Psoas muscle (tissue), 8 donors: ENCODE results near the gene CBLL2. TPM values are rescaled to one million over a fixed set of nuclear protein-coding genes. Genes with fewer than 3 reads are reported as not detected.

Experiments used
- ATAC-seq, 4 donors: fragments of 200-7000 bp; cut with Tn5 transposase; one replicate each; pipeline ENCODE4 v1.9.1; 2020; ENCODE audit warnings: moderate library complexity in 3 of 4, mild to moderate bottlenecking in 2 of 4
- DNase-seq, 2 donors: peaks; one replicate each; pipeline ENCODE4 v3.0.0-alpha.2; 2020
- H3K27ac ChIP-seq: fragments of 200-600 bp; one replicate; pipeline ENCODE4 v1.8.0; 2022
- H3K27me3 ChIP-seq, 3 donors: fragments of 200-600 bp in 1 of 3; one replicate each; pipeline versions ENCODE4 v1.6.1 to v1.8.0; 2013 to 2022; ENCODE audit warnings: low read length in 2 of 3, mild to moderate bottlenecking in 2 of 3, moderate library complexity in 1 of 3; ENCODE audit not compliant: insufficient read depth in 3 of 3
- H3K36me3 ChIP-seq, 2 donors: fragments of 200-600 bp in 1 of 2; one replicate each; pipeline versions ENCODE4 v1.6.1 to v1.8.0; 2013 to 2022; ENCODE audit warnings: low read depth in 1 of 2, mild to moderate bottlenecking in 1 of 2, moderate library complexity in 1 of 2; ENCODE audit not compliant: insufficient read depth in 1 of 2
- H3K4me1 ChIP-seq: fragments of 200-600 bp; one replicate; pipeline ENCODE4 v1.8.0; 2022
- H3K4me3 ChIP-seq: fragments of 200-600 bp; one replicate; pipeline ENCODE4 v1.8.0; 2022; ENCODE audit warnings: mild to moderate bottlenecking
- H3K9me3 ChIP-seq: fragments of 200-600 bp; one replicate; pipeline ENCODE4 v1.8.0; 2022
- CTCF ChIP-seq: fragments of 200-600 bp; IDR thresholded peaks from one replicate; pipeline ENCODE4 v1.8.0; 2022; ENCODE audit warnings: antibody characterized with exemption
- WGBS, 3 donors: extraction: QIAGEN DNeasy Blood & Tissue Kit; methylation state at CpG; one replicate each; pipeline versions ENCODE4 v1.1.6 to v1.1.7; 2013; 5-methylcytosine and 5-hydroxymethylcytosine counted together
- intact Hi-C, 2 donors: fragments of 100-400 bp; cut with DNase I; formaldehyde crosslinking; loops; one replicate each; pipeline versions ENCODE4 v1.11.0 to v1.14.2; 2022
- long read RNA-seq, 2 donors: library from polyadenylated mRNA; unstranded; transcript quantifications; one replicate each; pipeline ENCODE4 v2.0.0, GENCODE V29; 2021
- polyA plus RNA-seq, 3 donors: library from polyadenylated mRNA; stranded (reverse); fragments of 200-250 nt; gene quantifications; one replicate each; pipeline ENCODE4 v1.2.3, GENCODE V29; 2013
- total RNA-seq, 4 donors: library from RNA; stranded (reverse); fragmentation: NEBNext Ultra II Directional in 2 of 4; extraction: Animal tissue kit (Norgen Biotek cat#: 25700) in 2 of 4; gene quantifications; one replicate each; pipeline versions ENCODE4 v1.2.1 to v1.2.4, GENCODE V29; 2021 to 2023
- donor health status: healthy with polysubstance abuse.
- donor health status: DM: no; HTN: no; CAD: no; lungs with moderate emphysema.
- donor health status: Bipolar disorder and iron deficiency.
- donor health status: healthy.
- donor health status: DM: yes; HTN: yes; CAD: no.
- donor health status: DM: no; HTN: no; CAD: no.
- donor health status: DM: no; HTN: no; CAD: no.
- donor health status: DM: yes; HTN: yes; CAD: no.

CBLL2 gene
- not detected for total RNA-seq
- polyA plus RNA-seq = not detected
- long read RNA-seq, donor 1 = 0 reads
- long read RNA-seq, donor 2 = 0 reads

- H3K27me3 ChIP-seq = no peaks in the 10 kb centered on the region
- intact Hi-C loops = no loop called here
- WGBS, 3 donors = 85 to 90% (median 88%) methylated on average over 13 of the region's 13 CpGs
- no peaks in the 10 kb centered on the region for H3K9me3 ChIP-seq
- DNase-seq = no peak
- TF ChIP-seq CTCF = no peak
- H3K4me3 ChIP-seq = no peak within 1 kb of the TSS
- ATAC-seq = no peak
- no peaks in the 10 kb centered on the region for H3K36me3 ChIP-seq
- H3K27ac ChIP-seq = no peak within 1 kb of the TSS
- H3K4me1 ChIP-seq = no peaks in the 10 kb centered on the region
Observed at GRCh38 chrX:22272613-22273012, at the start of gene CBLL2. Gene CBLL2 (plus strand): TSS chrX:22272913. CDS start chrX:22272992, 79 bp downstream.

GRCh38 chrX:22234380-22234779 lies 38.3 kb upstream of the CBLL2 start:
- no peaks in the 10 kb centered on the region for H3K4me1 ChIP-seq
- peaks cover 0 to 3% (median 0%) of the 10 kb centered on the region in 3 donors for H3K27me3 ChIP-seq
- H3K27ac ChIP-seq = no peak overlapping the region
- WGBS, 3 donors = 63 to 83% (median 81%) methylated on average over 6 of the region's 6 CpGs
- no peak for TF ChIP-seq CTCF
- intact Hi-C loops = no loop called here
- no peaks in the 10 kb centered on the region for H3K9me3 ChIP-seq
- H3K36me3 ChIP-seq = no peaks in the 10 kb centered on the region
- ATAC-seq = no peak
- no peak overlapping the region for H3K4me3 ChIP-seq
- DNase-seq = no peak

- Histone ChIP-seq H3K36me3 (no peaks in the 10 kb centered on the region), H3K4me3 (no peak overlapping the region), H3K4me1 (no peaks in the 10 kb centered on the region), H3K9me3 (no peaks in the 10 kb centered on the region), H3K27me3 (peaks cover 0 to 3% (median 0%) of the 10 kb centered on the region in 3 donors), H3K27ac (no peak overlapping the region)
- ATAC-seq (no peak), DNase-seq (no peak)
- WGBS, 3 donors = 28 to 58% (median 45%) methylated on average over 2 of the region's 2 CpGs
- no peak for TF ChIP-seq CTCF
- intact Hi-C loops = no loop called here
Observed at GRCh38 chrX:22237479-22237878, 35.2 kb upstream of the CBLL2 start.

GRCh38 chrX:22246620-22247019 lies 26.1 kb upstream of the CBLL2 start:
- Histone ChIP-seq H3K36me3 (no peaks in the 10 kb centered on the region), H3K27ac (no peak overlapping the region), H3K4me3 (no peak overlapping the region), H3K4me1 (no peaks in the 10 kb centered on the region), H3K27me3 (no peaks in the 10 kb centered on the region), H3K9me3 (no peaks in the 10 kb centered on the region)
- ATAC-seq (no peak), DNase-seq (no peak)
- intact Hi-C loops = no loop called here
- no peak for TF ChIP-seq CTCF
- 60 to 88% (median 85%) methylated on average over 2 of the region's 2 CpGs for WGBS, 3 donors

- Histone ChIP-seq H3K4me3 (no peak overlapping the region), H3K27ac (no peak overlapping the region), H3K27me3 (no peaks in the 10 kb centered on the region), H3K9me3 (no peaks in the 10 kb centered on the region), H3K4me1 (no peaks in the 10 kb centered on the region), H3K36me3 (no peaks in the 10 kb centered on the region)
- no peak for TF ChIP-seq CTCF
- DNase-seq (no peak), ATAC-seq (no peak)
- WGBS, 3 donors = 46 to 77% (median 52%) methylated on average over 1 of the region's 1 CpG
- intact Hi-C loops = no loop called here
Observed at GRCh38 chrX:22247169-22247568, 25.5 kb upstream of the CBLL2 start.
